Prostate gland (tissue), 2 donors: ENCODE measurements around the gene GGT6.

ENCODE experiments used
- CTCF ChIP-seq, 4 experiments: fragments of 200-600 bp in 2 of 4; fragments of 450-650 bp in 2 of 4; sonication (generic) in 2 of 4; IDR thresholded peaks; 1 replicate in 3 of 4; 2 replicates in 1 of 4; pipeline ENCODE4 v1.5.1; 2016 to 2019; ENCODE audit warnings: antibody characterized with exemption in 4 of 4, mild to moderate bottlenecking in 2 of 4, moderate library complexity in 2 of 4
- POLR2A ChIP-seq: fragments of 450-650 bp; IDR thresholded peaks from one replicate; pipeline ENCODE4 v1.6.1; 2016; ENCODE audit warnings: antibody characterized with exemption, mild to moderate bottlenecking

GRCh38 chr17:4539576-4540223, 20.7 kb downstream of the GGT6 start:
- no peak for TF ChIP-seq CTCF (IDR thresholded peaks at IDR 0.05)
- TF ChIP-seq POLR2A = no peak
